AG09309 (cell line): ENCODE data around the gene PALB2.
A peak's percentile ranks its signal among the peaks of the same experiment; 100 is the strongest.

Source experiments
- DNase-seq: peaks from one replicate; pipeline ENCODE4 v3.0.0-alpha.2; 2010; ENCODE audit warnings: low read depth
- H3K4me3 ChIP-seq: 2 replicates; pipeline ENCODE4 v1.5.1; 2011; ENCODE audit warnings: mild to moderate bottlenecking, low read depth, low read length, moderate library complexity; ENCODE audit not compliant: control insufficient read depth
- TF ChIP-seq, protein P1 (sequence below): IDR thresholded peaks from 2 replicates; pipeline ENCODE4 v1.5.1; 2011; ENCODE audit warnings: mild to moderate bottlenecking, low read depth, low read length, inconsistent platforms; ENCODE audit not compliant: insufficient read depth, control insufficient read depth; ENCODE audit errors: missing control alignments

Gene PALB2

DNA sequence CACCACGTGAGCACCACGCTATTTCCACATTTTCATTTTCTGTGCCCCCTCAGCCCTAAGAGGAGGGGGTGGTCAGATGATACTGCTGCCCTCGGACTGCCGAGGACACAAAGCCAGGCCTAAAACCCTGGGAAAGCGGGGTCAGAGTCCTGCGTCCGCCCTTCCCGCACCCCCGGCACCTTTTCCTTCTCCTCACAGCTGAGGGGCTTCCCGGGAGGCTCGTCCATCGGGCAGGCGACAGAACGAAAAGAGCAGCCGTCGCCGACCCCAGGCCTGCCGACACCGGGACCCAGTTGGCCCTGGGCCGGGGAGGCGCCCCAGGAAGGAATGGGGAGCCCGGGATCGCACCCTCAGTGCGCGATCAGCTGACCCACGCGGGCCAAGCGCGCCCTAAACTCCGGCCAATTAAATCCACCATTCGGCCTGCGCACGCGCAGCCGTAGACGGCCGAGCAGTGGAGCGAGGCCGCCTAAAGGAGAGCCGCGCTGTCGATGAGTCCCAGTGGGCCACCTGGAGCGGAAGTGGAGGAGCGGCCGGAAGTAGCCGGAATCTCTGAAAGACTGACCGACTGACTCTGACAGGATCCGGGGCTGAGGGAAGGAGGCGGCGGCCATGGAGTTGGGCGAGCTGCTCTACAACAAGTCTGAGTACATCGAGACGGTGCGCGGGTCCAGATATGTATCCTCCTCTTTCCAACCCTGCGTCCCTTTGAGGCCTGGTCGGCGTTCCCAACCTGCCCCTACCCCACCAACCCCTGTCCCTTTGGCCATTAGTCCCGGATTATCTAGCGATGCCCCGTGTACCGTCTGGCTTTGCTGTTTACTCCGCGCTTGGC lies at the start of gene PALB2, which contains the start of gene DCTN5:
Gene PALB2, minus strand, starts transcription at position 380 of the 835 bp plus-strand sequence. Its CDS starts 153 bp downstream, at position 227.
Gene DCTN5, plus strand, starts transcription at position 536 of the 835 bp plus-strand sequence. Its CDS starts 77 bp downstream, at position 613.
- TF ChIP-seq, protein P1, sequence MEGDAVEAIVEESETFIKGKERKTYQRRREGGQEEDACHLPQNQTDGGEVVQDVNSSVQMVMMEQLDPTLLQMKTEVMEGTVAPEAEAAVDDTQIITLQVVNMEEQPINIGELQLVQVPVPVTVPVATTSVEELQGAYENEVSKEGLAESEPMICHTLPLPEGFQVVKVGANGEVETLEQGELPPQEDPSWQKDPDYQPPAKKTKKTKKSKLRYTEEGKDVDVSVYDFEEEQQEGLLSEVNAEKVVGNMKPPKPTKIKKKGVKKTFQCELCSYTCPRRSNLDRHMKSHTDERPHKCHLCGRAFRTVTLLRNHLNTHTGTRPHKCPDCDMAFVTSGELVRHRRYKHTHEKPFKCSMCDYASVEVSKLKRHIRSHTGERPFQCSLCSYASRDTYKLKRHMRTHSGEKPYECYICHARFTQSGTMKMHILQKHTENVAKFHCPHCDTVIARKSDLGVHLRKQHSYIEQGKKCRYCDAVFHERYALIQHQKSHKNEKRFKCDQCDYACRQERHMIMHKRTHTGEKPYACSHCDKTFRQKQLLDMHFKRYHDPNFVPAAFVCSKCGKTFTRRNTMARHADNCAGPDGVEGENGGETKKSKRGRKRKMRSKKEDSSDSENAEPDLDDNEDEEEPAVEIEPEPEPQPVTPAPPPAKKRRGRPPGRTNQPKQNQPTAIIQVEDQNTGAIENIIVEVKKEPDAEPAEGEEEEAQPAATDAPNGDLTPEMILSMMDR, result no peak
- H3K4me3 ChIP-seq, result peak within 1 kb of the TSS; percentile 99
- peak; percentile 76 for DNase-seq

DNA sequence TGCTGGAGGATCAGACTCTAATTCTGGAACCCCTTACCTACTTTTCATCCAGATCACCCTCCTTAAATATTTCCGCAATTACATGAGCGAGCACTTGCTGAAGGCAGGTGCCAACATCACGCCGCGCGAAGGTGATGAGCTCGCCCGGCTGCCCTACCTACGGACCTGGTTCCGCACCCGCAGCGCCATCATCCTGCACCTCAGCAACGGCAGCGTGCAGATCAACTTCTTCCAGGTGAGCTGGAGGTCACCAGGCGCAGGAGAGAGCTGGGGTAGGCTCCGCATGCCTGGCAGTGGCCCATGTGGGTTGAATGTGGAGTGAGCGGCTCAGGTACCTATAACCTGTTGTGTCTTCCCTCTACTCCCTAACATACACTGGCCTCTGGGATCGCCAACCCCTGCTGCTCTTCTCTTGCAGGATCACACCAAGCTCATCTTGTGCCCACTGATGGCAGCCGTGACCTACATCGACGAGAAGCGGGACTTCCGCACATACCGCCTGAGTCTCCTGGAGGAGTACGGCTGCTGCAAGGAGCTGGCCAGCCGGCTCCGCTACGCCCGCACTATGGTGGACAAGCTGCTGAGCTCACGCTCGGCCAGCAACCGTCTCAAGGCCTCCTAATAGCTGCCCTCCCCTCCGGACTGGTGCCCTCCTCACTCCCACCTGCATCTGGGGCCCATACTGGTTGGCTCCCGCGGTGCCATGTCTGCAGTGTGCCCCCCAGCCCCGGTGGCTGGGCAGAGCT lies 48.5 kb upstream of the PALB2 start:
- DNase-seq, result no peak
- TF ChIP-seq, protein P1, result no peak
- H3K4me3 ChIP-seq, result no peak overlapping the region

DNA sequence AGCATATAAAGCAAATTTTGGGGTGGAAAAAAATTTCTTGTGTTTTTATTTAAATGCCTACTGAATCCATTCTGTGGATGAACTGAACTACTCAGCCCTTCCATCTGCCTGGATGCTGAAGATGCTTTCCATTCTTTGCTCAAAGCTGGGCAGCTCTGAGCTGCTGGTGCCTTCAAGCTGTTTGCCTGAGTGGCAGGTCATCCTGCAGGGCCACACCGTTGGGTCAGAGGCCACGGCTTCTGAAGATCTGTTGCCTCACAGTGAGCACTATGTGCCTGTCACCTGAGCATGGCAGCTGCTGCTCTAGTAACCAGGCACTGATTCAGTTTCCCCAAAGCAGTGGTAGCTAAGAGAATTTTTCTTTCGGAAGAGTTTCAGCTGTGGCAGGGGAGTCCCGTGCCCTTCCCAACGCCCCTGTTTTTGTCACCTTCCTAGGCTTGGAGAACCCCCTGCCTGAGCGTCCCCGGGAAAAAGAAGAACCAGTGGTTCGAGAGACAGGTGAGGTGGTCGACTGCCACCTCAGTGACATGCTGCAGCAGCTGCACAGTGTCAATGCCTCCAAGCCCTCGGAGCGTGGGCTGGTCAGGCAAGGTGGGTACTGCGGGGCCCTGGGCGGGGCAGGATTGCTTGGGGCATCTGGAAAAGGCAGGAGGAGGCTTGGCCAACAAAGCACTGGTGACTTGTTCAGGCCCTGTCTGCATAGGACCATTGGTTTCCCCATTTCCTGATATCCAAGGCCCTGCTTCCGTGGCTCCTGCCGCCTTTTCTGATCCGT lies 46.1 kb upstream of the PALB2 start:
- no peak for DNase-seq
- no peak overlapping the region for H3K4me3 ChIP-seq
- TF ChIP-seq, protein P1, result no peak

DNA sequence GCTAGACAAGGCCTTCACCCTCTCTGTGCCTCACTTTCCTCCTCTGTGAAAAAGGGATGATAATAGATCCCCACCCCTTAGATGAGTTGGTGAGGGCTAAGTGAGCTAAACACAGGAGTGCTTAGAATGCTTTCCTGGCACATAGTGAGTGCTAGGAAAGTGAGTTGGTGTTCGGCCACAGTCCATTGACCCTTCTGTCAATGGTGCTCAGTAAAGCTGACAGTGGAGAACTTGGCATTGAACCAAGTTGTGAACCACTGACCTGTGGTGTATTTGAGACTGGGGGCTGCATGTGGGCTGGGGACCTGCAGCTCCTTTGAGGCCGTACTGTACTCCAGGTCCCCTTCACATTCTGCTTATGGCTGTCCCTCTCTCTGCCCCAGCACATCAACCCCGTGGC lies 42.4 kb upstream of the PALB2 start:
- TF ChIP-seq, protein P1, result no peak
- no peak for DNase-seq
- H3K4me3 ChIP-seq, result no peak overlapping the region

DNA sequence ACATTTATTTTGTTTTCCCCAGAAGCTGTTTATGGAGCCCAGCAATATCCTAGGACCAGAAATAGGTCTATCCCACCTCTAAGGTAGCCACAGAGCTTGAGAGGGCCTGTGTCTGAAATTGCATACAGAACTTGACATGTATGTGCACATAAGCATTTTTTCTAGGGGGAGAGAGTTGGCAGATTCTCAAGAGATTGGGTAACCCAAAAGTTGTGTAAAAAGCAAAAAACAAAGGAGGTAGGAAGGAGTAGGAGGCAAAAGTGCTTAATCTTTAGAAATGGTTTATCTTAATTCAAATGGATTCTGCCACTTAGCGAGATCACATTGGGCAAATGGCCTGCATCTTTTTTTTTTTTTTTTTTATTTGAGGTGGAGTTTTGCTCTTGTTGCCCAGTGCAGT lies 41.1 kb upstream of the PALB2 start:
- TF ChIP-seq, protein P1, result no peak
- no peak for DNase-seq
- H3K4me3 ChIP-seq, result no peak overlapping the region

DNA sequence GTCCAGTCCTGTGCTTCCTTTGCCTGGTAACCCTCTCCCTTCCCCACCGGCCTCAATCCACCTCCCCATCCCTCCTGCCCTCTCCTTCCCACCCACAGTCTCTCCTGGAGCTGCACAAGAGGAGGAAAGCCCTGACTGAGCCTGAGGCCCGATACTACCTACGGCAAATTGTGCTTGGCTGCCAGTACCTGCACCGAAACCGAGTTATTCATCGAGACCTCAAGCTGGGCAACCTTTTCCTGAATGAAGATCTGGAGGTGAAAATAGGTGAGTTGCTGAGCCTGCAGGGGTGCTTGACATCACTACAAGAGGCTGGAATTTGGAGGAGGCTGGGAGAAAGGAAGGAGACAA lies 38.9 kb upstream of the PALB2 start:
- H3K4me3 ChIP-seq, result peak overlapping the region; percentile 75
- no peak for DNase-seq
- TF ChIP-seq, protein P1, result no peak
